Spinal cord (tissue), 10 donors: Measurements from ENCODE around the gene GRB14. TPM values are rescaled to one million over a fixed set of nuclear protein-coding genes. Genes with fewer than 3 reads are reported as not detected.

Experiments
- DNase-seq, 6 donors: peaks; one replicate each; pipeline versions ENCODE4 v3.0.0 to v3.0.0-alpha.2; 2013 to 2015; ENCODE audit warnings: low spot score in 6 of 6, low read depth in 4 of 6
- H3K27ac ChIP-seq: one replicate; pipeline ENCODE4 v1.5.1; 2013; ENCODE audit warnings: low read depth, low read length, control low read depth
- H3K27me3 ChIP-seq: one replicate; pipeline ENCODE4 v1.6.1; 2013; ENCODE audit warnings: low read length; ENCODE audit not compliant: control insufficient read depth, insufficient read depth
- H3K36me3 ChIP-seq: one replicate; pipeline ENCODE4 v1.6.1; 2013; ENCODE audit warnings: low read length; ENCODE audit not compliant: control insufficient read depth, insufficient read depth
- H3K4me1 ChIP-seq: one replicate; pipeline ENCODE4 v1.6.1; 2013; ENCODE audit warnings: low read length; ENCODE audit not compliant: control insufficient read depth, insufficient read depth
- H3K4me3 ChIP-seq: one replicate; pipeline ENCODE4 v1.5.1; 2013; ENCODE audit warnings: low read depth, low read length, control low read depth
- H3K9me3 ChIP-seq: one replicate; pipeline ENCODE4 v1.6.1; 2013; ENCODE audit warnings: low read length; ENCODE audit not compliant: control insufficient read depth, insufficient read depth
- WGBS: methylation state at CpG from one replicate; pipeline ENCODE4 v1.1.5; 2013; ENCODE audit warnings: missing lambda C conversion rate; ENCODE audit not compliant: insufficient coverage; 5-methylcytosine and 5-hydroxymethylcytosine counted together
- polyA plus RNA-seq, 2 donors: library from polyadenylated mRNA; unstranded; fragments of 120-200 nt; gene quantifications; one replicate each; pipeline ENCODE4 v1.2.1, GENCODE V29; 2013; ENCODE audit not compliant: insufficient read length in 2 of 2
- total RNA-seq, 2 donors: library from RNA; depleted of rRNA in 1 of 2; stranded (reverse); fragments of 120-200 nt in 1 of 2; fragments of >200 nt in 1 of 2; gene quantifications; one replicate each; pipeline versions ENCODE4 v1.2.3 to v1.2.4, GENCODE V29; 2013 to 2014
- donor health status: healthy.

Gene GRB14
- total and polyA plus RNA-seq, 4 donors, result 11.3 to 31.5 (median 16.5) TPM

DNA sequence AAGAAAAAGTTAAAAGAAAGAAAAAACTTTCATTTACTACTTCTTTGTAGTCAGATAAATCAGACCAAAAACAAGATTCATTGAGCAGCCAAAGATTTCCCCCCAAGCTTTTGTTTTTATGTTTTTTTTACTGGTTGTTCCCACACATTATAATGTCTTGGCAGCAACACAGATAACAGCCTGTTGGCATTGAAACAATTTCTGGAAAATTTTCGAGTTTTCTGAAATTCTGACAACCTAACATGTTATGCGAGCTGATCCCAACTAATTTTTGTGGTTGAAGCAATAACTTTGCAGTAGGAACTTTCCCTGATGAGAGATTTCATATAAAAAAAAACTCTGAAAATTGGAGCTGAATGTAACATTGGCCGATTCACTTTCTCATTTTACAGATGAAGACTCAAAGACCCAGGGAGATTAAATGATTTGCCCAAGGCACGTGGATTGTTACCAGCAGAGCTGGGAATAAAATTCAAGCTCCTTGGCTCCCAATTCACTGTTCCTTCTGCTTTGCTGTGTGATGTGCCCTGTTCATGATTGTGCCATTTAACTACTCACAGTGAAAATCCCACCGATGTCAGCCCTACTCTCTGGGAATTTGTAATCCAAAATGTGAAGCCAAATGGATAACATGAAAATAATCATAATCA is 167.5 kb downstream of the GRB14 start:
- no peaks in the 10 kb centered on the region for H3K27me3 ChIP-seq
- peak in 2 of 6 donors; percentile 27 to 69 for DNase-seq
- H3K36me3 ChIP-seq, result no peaks in the 10 kb centered on the region
- no peak overlapping the region for H3K4me3 ChIP-seq
- no peaks in the 10 kb centered on the region for H3K9me3 ChIP-seq
- 100% methylated on average over 1 of the region's 5 CpGs for WGBS
- H3K4me1 ChIP-seq, result peaks cover 4% of the 10 kb centered on the region
- H3K27ac ChIP-seq, result no peak overlapping the region

DNA sequence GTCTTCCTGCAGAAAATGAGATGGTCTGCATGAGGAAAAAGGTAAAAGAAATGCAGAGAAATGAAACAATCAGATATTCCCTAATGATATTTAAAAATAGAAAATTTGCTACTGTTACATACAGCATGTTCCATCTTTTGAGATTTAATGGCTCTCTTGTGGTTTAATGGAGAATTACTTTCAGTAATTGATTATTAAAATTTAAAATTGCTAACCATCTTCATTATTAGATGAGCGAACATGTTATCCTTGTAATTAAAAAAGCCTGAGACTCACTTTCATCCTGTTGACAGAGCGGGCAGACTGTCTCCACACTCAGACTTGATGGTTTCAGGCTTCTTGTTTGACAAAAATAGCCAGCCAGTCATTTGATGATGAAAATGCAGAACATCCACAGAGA is 171.0 kb downstream of the GRB14 start:
- WGBS, result 78% methylated on average over 1 of the region's 2 CpGs
- Histone ChIP-seq H3K36me3 (no peaks in the 10 kb centered on the region), H3K4me3 (no peak overlapping the region), H3K27ac (no peak overlapping the region), H3K9me3 (no peaks in the 10 kb centered on the region), H3K27me3 (no peaks in the 10 kb centered on the region), H3K4me1 (no peaks in the 10 kb centered on the region)
- DNase-seq, result peak in 1 of 6 donors; percentile 56

- Histone ChIP-seq H3K4me3 (no peak overlapping the region), H3K27me3 (no peaks in the 10 kb centered on the region), H3K9me3 (no peaks in the 10 kb centered on the region), H3K36me3 (no peaks in the 10 kb centered on the region), H3K27ac (no peak overlapping the region), H3K4me1 (no peaks in the 10 kb centered on the region)
- peak in 1 of 6 donors; percentile 35 for DNase-seq
- WGBS, result 86% methylated on average over 2 of the region's 5 CpGs
Measured at GRCh38 chr2:164449706-164450105, 171.6 kb downstream of the GRB14 start.

DNA sequence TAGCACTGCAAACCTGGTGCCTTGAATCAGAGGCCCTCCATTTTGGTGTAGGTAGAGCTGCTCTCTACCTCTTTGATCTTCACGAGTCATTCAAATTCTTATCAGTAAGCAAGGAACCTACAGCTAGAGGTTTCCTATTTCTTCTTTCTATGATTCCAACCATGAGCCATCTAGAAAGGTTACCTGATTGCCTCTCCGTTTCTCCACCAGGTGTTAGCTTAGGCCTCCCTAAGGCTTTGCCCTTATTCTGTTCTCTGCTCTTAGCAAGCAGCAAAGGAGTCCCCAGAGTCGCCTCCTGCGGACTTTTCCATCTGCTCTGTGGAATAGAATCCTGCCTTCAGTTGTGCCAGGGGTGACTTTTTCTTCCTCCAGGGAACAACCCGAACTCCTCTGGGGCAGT is 173.6 kb downstream of the GRB14 start:
- no peaks in the 10 kb centered on the region for H3K27me3 ChIP-seq
- no peaks in the 10 kb centered on the region for H3K4me1 ChIP-seq
- H3K27ac ChIP-seq, result no peak overlapping the region
- H3K4me3 ChIP-seq, result no peak overlapping the region
- H3K9me3 ChIP-seq, result no peaks in the 10 kb centered on the region
- no peak for DNase-seq
- H3K36me3 ChIP-seq, result no peaks in the 10 kb centered on the region
- WGBS, result 94% methylated on average over 4 of the region's 5 CpGs

Other genes with a start within 250 kb of the GRB14 start
- 10 to 100 TPM; 23.7 to 31.3 TPM for gene COBLL1, start 220.3 kb upstream of the GRB14 start, total RNA-seq
- gene COBLL1, start 220.3 kb upstream of the GRB14 start, polyA plus RNA-seq, result 10 to 100 TPM; 12.6 to 17.5 TPM